Lung (tissue), 12 donors: ENCODE measurements around the gene PLCG2. TPM values are rescaled to one million over a fixed set of nuclear protein-coding genes. Genes with fewer than 3 reads are reported as not detected.

Source experiments
- ATAC-seq: fragments of 200-7000 bp; cut with Tn5 transposase; one replicate; pipeline ENCODE4 v1.9.1; 2020; ENCODE audit warnings: moderate number of reproducible peaks; ENCODE audit not compliant: insufficient read depth, low FRiP score
- DNase-seq, 3 donors: peaks; one replicate each; pipeline ENCODE4 v3.0.0-alpha.2; 2013 to 2017
- H3K27ac ChIP-seq, 2 donors: one replicate each; pipeline ENCODE4 v1.5.1; 2013; ENCODE audit warnings: mild to moderate bottlenecking in 2 of 2, moderate library complexity in 2 of 2, control low read depth in 1 of 2, inconsistent platforms in 1 of 2, low read depth in 1 of 2, low read length in 1 of 2
- H3K27me3 ChIP-seq, 3 donors: one replicate each; pipeline ENCODE4 v1.5.1; 2013; ENCODE audit warnings: low read length in 2 of 3; ENCODE audit not compliant: control insufficient read depth in 3 of 3, insufficient read depth in 3 of 3
- H3K36me3 ChIP-seq, 4 donors: one replicate each; pipeline ENCODE4 v1.5.1; 2013; ENCODE audit warnings: low read length in 4 of 4, mild to moderate bottlenecking in 1 of 4, moderate library complexity in 1 of 4; ENCODE audit not compliant: control insufficient read depth in 4 of 4, insufficient read depth in 4 of 4
- H3K4me1 ChIP-seq, 5 donors: one replicate each; pipeline ENCODE4 v1.5.1; 2013; ENCODE audit warnings: low read length in 5 of 5, mild to moderate bottlenecking in 2 of 5, moderate library complexity in 1 of 5; ENCODE audit not compliant: control insufficient read depth in 5 of 5, insufficient read depth in 5 of 5
- H3K4me3 ChIP-seq: one replicate; pipeline ENCODE4 v1.5.1; 2013; ENCODE audit warnings: mild to moderate bottlenecking, control low read depth, moderate library complexity
- H3K9ac ChIP-seq, 2 donors: one replicate each; pipeline ENCODE4 v1.5.1; 2013; ENCODE audit warnings: low read length in 2 of 2, control low read depth in 1 of 2; ENCODE audit not compliant: insufficient read depth in 1 of 2
- H3K9me3 ChIP-seq, 4 donors: one replicate each; pipeline ENCODE4 v1.5.1; 2013; ENCODE audit warnings: low read length in 3 of 4, mild to moderate bottlenecking in 1 of 4, moderate library complexity in 1 of 4; ENCODE audit not compliant: control insufficient read depth in 4 of 4, insufficient read depth in 3 of 4
- CTCF ChIP-seq: IDR thresholded peaks from 2 replicates; pipeline ENCODE4 v1.5.1; 2012; ENCODE audit warnings: mild to moderate bottlenecking; ENCODE audit errors: control extremely low read depth, extremely low read depth
- WGBS, 2 donors: extraction: QIAGEN DNeasy Blood & Tissue Kit; methylation state at CpG; one replicate each; pipeline ENCODE4 v1.1.7; 2013; 5-methylcytosine and 5-hydroxymethylcytosine counted together
- polyA plus RNA-seq, 2 donors: library from polyadenylated mRNA; stranded (reverse); fragments of 200-250 nt; gene quantifications; one replicate each; pipeline ENCODE4 v1.2.1, GENCODE V29; 2013
- total RNA-seq, 2 donors: library from RNA; depleted of rRNA in 1 of 2; stranded (reverse); fragments of >200 nt in 1 of 2; gene quantifications; one replicate each; pipeline ENCODE4 v1.2.1, GENCODE V29; 2014 to 2021
- donor health status: control.
- donor health status: control.
- donor health status: Bipolar disorder and iron deficiency.
- donor health status: healthy.
- donor health status: DM: yes; HTN: yes; CAD: no.

PLCG2 gene
- total and polyA plus RNA-seq, 4 donors, result 8.8 to 41.0 (median 29.4) TPM

- no peaks in the 10 kb centered on the region for H3K36me3 ChIP-seq
- TF ChIP-seq CTCF, result no peak
- H3K4me3 ChIP-seq, result no peak overlapping the region
- H3K27ac ChIP-seq, result no peak overlapping the region
- H3K27me3 ChIP-seq, result no peaks in the 10 kb centered on the region
- 87 to 100% methylated on average over 1 of the region's 1 CpG for WGBS, 2 donors
- H3K9ac ChIP-seq, result no peak overlapping the region
- no peak for ATAC-seq
- no peaks in the 10 kb centered on the region for H3K9me3 ChIP-seq
- H3K4me1 ChIP-seq, result peaks cover 0 to 11% (median 0%) of the 10 kb centered on the region in 5 donors
- DNase-seq, result no peak
Measured at GRCh38 chr16:81754858-81755257, 24.2 kb upstream of the PLCG2 start.

GRCh38 chr16:81755915-81756614, 23.0 kb upstream of the PLCG2 start:
- ATAC-seq (no peak), DNase-seq (peak in 2 of 3 donors; percentile 28 to 34)
- no peaks in the 10 kb centered on the region for H3K27me3 ChIP-seq
- peak overlapping the region in 1 of 2 donors; percentile 30 for H3K27ac ChIP-seq
- no peaks in the 10 kb centered on the region for H3K36me3 ChIP-seq
- 25 to 39% methylated on average over 13 of the region's 13 CpGs for WGBS, 2 donors
- no peaks in the 10 kb centered on the region for H3K9me3 ChIP-seq
- H3K4me1 ChIP-seq, result peaks cover 0 to 11% (median 0%) of the 10 kb centered on the region in 5 donors
- H3K9ac ChIP-seq, result no peak overlapping the region
- no peak overlapping the region for H3K4me3 ChIP-seq
- no peak for TF ChIP-seq CTCF

- Histone ChIP-seq H3K9me3 (no peaks in the 10 kb centered on the region), H3K4me1 (peaks cover 0 to 11% (median 0%) of the 10 kb centered on the region in 5 donors), H3K27me3 (no peaks in the 10 kb centered on the region), H3K36me3 (no peaks in the 10 kb centered on the region), H3K4me3 (no peak overlapping the region), H3K9ac (no peak overlapping the region), H3K27ac (peak overlapping the region in 1 of 2 donors; percentile 30)
- TF ChIP-seq CTCF, result no peak
- ATAC-seq, result no peak
- 30 to 53% methylated on average over 9 of the region's 9 CpGs for WGBS, 2 donors
- no peak for DNase-seq
Measured at GRCh38 chr16:81756615-81757356, 22.3 kb upstream of the PLCG2 start.
